ENCODE measurements around the gene POLN. TPM values are rescaled to one million over a fixed set of nuclear protein-coding genes. Genes with fewer than 3 reads are reported as not detected.

The POLN gene
- polyA plus RNA-seq, 3 donors: 0.08 to 0.33 (median 0.28) TPM

DNA sequence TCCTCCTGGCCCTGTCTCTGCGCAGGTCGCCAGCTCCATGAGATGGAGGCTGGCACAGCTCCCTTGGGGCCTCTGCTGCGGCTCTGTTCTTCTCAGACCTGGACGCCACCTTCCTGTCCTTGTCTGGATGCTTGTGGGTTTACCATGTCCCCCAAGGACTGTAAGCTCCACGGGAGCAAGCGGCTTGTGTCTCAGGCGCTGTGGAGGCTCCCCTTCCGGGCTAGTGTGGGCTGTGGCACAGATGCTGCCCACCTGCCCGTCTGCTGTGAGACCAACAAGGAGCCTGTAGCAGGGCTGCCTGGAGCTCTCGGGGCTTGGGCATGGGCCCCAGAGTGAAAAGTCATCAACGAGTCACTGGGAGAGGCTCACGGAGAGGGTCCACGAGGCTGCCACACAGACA lies 157.6 kb downstream of the POLN start:
- no peak overlapping the region for H3K27ac Mint-ChIP-seq
- H3K27ac ChIP-seq (ENCODE audit: low read depth in 1 of 2, low read length in 2 of 2): no peak overlapping the region
- H3K4me3 ChIP-seq (replicated peaks in 1 of 3; ENCODE audit: low read depth in 2 of 3, low read length in 3 of 3): no peak overlapping the region
- H3K9me3 Mint-ChIP-seq: peaks cover 0 to 9% (median 1%) of the 10 kb centered on the region in 7 donors
- H3K27me3 Mint-ChIP-seq (ENCODE audit: low read depth in 3 of 3): peaks cover 2 to 23% (median 14%) of the 10 kb centered on the region in 3 donors
- TF ChIP-seq, protein P1, sequence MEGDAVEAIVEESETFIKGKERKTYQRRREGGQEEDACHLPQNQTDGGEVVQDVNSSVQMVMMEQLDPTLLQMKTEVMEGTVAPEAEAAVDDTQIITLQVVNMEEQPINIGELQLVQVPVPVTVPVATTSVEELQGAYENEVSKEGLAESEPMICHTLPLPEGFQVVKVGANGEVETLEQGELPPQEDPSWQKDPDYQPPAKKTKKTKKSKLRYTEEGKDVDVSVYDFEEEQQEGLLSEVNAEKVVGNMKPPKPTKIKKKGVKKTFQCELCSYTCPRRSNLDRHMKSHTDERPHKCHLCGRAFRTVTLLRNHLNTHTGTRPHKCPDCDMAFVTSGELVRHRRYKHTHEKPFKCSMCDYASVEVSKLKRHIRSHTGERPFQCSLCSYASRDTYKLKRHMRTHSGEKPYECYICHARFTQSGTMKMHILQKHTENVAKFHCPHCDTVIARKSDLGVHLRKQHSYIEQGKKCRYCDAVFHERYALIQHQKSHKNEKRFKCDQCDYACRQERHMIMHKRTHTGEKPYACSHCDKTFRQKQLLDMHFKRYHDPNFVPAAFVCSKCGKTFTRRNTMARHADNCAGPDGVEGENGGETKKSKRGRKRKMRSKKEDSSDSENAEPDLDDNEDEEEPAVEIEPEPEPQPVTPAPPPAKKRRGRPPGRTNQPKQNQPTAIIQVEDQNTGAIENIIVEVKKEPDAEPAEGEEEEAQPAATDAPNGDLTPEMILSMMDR (IDR thresholded peaks at IDR 0.05): no peak
- no peaks in the 10 kb centered on the region for H3K4me1 Mint-ChIP-seq
- no peak overlapping the region for H3K4me3 Mint-ChIP-seq
- H3K4me1 ChIP-seq (ENCODE audit: control insufficient read depth in 1 of 2, insufficient read depth in 2 of 2, low read length in 2 of 2): no peaks in the 10 kb centered on the region
- DNase-seq: no peak
- H3K9me3 ChIP-seq (replicated peaks in 1 of 2; ENCODE audit: control insufficient read depth in 1 of 2, insufficient read depth in 1 of 2, low read length in 2 of 2): peaks cover 0 to 4% of the 10 kb centered on the region in 2 donors
- H3K4me2 ChIP-seq (replicated peaks; ENCODE audit: extremely low read depth, low read length, poor library complexity, severe bottlenecking): no peak overlapping the region
- H3K36me3 ChIP-seq (replicated peaks in 1 of 2; ENCODE audit: control insufficient read depth in 1 of 2, insufficient read depth in 2 of 2, low read length in 2 of 2): no peaks in the 10 kb centered on the region
- no peaks in the 10 kb centered on the region for H4K20me1 ChIP-seq (ENCODE audit: insufficient read depth, low read length)
- H3K9ac ChIP-seq (ENCODE audit: insufficient read depth, low read length, poor library complexity, severe bottlenecking): no peak overlapping the region
- WGBS (ENCODE audit: insufficient coverage): 91% methylated on average over 13 of the region's 13 CpGs
- intact Hi-C loops (cut with micrococcal nuclease): no loop called here
- no peaks in the 10 kb centered on the region for H3K36me3 Mint-ChIP-seq
- no peak overlapping the region for H2AFZ ChIP-seq (ENCODE audit: insufficient read depth, low read depth, low read length, poor library complexity, severe bottlenecking)
- H3K79me2 ChIP-seq (ENCODE audit: insufficient read depth, low read length): no peaks in the 10 kb centered on the region
- peaks cover 0 to 10% of the 10 kb centered on the region in 2 donors for H3K27me3 ChIP-seq (ENCODE audit: control insufficient read depth in 2 of 2, insufficient read depth in 2 of 2, low read length in 2 of 2)

DNA sequence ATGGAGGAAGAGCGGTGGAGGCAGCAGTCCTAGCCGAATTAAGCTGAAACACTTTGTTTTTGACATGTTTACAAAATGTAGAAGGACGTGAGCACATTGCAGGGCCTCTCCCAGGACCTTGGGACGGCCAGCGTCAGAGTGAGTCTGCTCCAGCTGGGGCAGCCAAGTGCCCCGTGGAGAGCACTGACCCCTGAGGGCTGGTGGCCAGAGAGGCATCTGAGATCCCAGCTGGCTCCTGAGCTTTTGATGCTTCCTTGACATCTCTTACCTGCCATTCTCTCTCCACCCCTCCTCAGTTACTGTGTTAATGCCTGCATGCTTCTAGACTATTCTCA lies 158.1 kb downstream of the POLN start:
- Histone ChIP-seq H3K27ac (ENCODE audit: low read depth in 1 of 2, low read length in 2 of 2) (no peak overlapping the region), H4K20me1 (ENCODE audit: insufficient read depth, low read length) (no peaks in the 10 kb centered on the region), H3K4me1 (ENCODE audit: control insufficient read depth in 1 of 2, insufficient read depth in 2 of 2, low read length in 2 of 2) (no peaks in the 10 kb centered on the region), H3K36me3 (replicated peaks in 1 of 2; ENCODE audit: control insufficient read depth in 1 of 2, insufficient read depth in 2 of 2, low read length in 2 of 2) (no peaks in the 10 kb centered on the region), H3K9me3 (replicated peaks in 1 of 2; ENCODE audit: control insufficient read depth in 1 of 2, insufficient read depth in 1 of 2, low read length in 2 of 2) (peaks cover 0 to 4% of the 10 kb centered on the region in 2 donors), H3K79me2 (ENCODE audit: insufficient read depth, low read length) (no peaks in the 10 kb centered on the region), H3K27me3 (ENCODE audit: control insufficient read depth in 2 of 2, insufficient read depth in 2 of 2, low read length in 2 of 2) (peaks cover 0 to 7% of the 10 kb centered on the region in 2 donors), H3K9ac (ENCODE audit: insufficient read depth, low read length, poor library complexity, severe bottlenecking) (no peak overlapping the region), H3K4me3 (replicated peaks in 1 of 3; ENCODE audit: low read depth in 2 of 3, low read length in 3 of 3) (no peak overlapping the region), H3K4me2 (replicated peaks; ENCODE audit: extremely low read depth, low read length, poor library complexity, severe bottlenecking) (no peak overlapping the region), H2AFZ (ENCODE audit: insufficient read depth, low read depth, low read length, poor library complexity, severe bottlenecking) (no peak overlapping the region)
- no peaks in the 10 kb centered on the region for H3K4me1 Mint-ChIP-seq
- H3K27ac Mint-ChIP-seq: no peak overlapping the region
- peaks cover 3 to 22% (median 11%) of the 10 kb centered on the region in 3 donors for H3K27me3 Mint-ChIP-seq (ENCODE audit: low read depth in 3 of 3)
- no peak for DNase-seq
- H3K9me3 Mint-ChIP-seq: peaks cover 0 to 9% (median 1%) of the 10 kb centered on the region in 7 donors
- H3K4me3 Mint-ChIP-seq: no peak overlapping the region
- 91% methylated on average over 6 of the region's 6 CpGs for WGBS (ENCODE audit: insufficient coverage)
- TF ChIP-seq, protein P1 (IDR thresholded peaks at IDR 0.05): no peak
- no peaks in the 10 kb centered on the region for H3K36me3 Mint-ChIP-seq
- intact Hi-C loops (cut with micrococcal nuclease): no loop called here

Data from CD14-positive monocyte (primary cell).